ENCODE data around the gene PTPN18.

DNA sequence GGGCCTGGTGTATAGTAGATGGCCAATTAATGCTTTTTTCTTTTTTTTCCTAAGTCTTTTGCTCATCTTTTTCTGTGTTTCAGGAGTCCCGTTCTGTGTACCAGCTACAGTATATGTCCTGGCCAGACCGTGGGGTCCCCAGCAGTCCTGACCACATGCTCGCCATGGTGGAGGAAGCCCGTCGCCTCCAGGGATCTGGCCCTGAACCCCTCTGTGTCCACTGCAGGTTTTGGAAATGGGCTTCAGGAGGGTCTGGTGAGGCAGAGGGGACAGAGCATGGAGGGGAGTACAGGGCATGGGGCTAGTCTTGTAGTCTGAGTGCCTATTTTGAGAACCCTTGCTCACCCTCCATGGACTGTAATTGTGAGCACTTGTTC, 14.1 kb downstream of the PTPN18 start:
- no peak for TF ChIP-seq POLR2AphosphoS5 (IDR thresholded peaks at IDR 0.05; ENCODE audit: low read depth, low read length)
- no peak for TF ChIP-seq FOXP2 (optimal IDR thresholded peaks at IDR 0.05; ENCODE audit: borderline replicate concordance, extremely low read depth, extremely low read length, insufficient read depth)

All from PFSK-1 (cell line).